Tibial nerve (tissue), 4 donors: ENCODE measurements around the gene VMAC. TPM values are rescaled to one million over a fixed set of nuclear protein-coding genes. Genes with fewer than 3 reads are reported as not detected.

Experiments used
- DNase-seq, 2 donors: peaks; one replicate each; pipeline ENCODE4 v3.0.0-alpha.2; 2019; ENCODE audit warnings: low spot score in 2 of 2
- H3K27ac ChIP-seq, 4 donors: fragments of 200-600 bp; sonication (generic) in 3 of 4; one replicate each; pipeline ENCODE4 v1.5.1; 2017 to 2019; ENCODE audit warnings: mild to moderate bottlenecking in 1 of 4
- H3K27me3 ChIP-seq, 2 donors: fragments of 200-600 bp; sonication (generic) in 1 of 2; one replicate each; pipeline versions ENCODE4 v1.5.1 to v1.6.0; 2017 to 2019
- H3K36me3 ChIP-seq, 3 donors: fragments of 200-600 bp; sonication (generic); one replicate each; pipeline ENCODE4 v1.5.1; 2018 to 2019
- H3K4me1 ChIP-seq, 4 donors: fragments of 200-600 bp; sonication (generic) in 3 of 4; one replicate each; pipeline ENCODE4 v1.5.1; 2017 to 2019
- H3K4me3 ChIP-seq, 4 donors: fragments of 200-600 bp; sonication (generic) in 3 of 4; one replicate each; pipeline ENCODE4 v1.5.1; 2017 to 2019; ENCODE audit warnings: mild to moderate bottlenecking in 1 of 4, moderate library complexity in 1 of 4
- H3K9me3 ChIP-seq, 4 donors: fragments of 200-600 bp; sonication (generic) in 3 of 4; one replicate each; pipeline ENCODE4 v1.5.1; 2017 to 2019
- EP300 ChIP-seq, 2 donors: sonication (generic); formaldehyde crosslinking; IDR thresholded peaks; one replicate each; pipeline ENCODE4 v1.6.1; 2017; ENCODE audit warnings: antibody characterized with exemption in 2 of 2, mild to moderate bottlenecking in 1 of 2
- POLR2A ChIP-seq, 2 donors: fragments of 450-650 bp; IDR thresholded peaks; one replicate each; pipeline ENCODE4 v1.6.1; 2017; ENCODE audit warnings: antibody characterized with exemption in 2 of 2, mild to moderate bottlenecking in 2 of 2, moderate library complexity in 2 of 2
- WGBS, 2 donors: methylation state at CpG; one replicate each; pipeline ENCODE4 v1.1.5; 2018; 5-methylcytosine and 5-hydroxymethylcytosine counted together
- total RNA-seq, 4 donors: library from RNA; depleted of rRNA; stranded (reverse); fragments of >200 nt; gene quantifications; one replicate each; pipeline ENCODE4 v1.1.0, GENCODE V29; 2016
- TF ChIP-seq, protein P1 (sequence below), 5 experiments: fragments of 200-600 bp in 3 of 5; fragments of 450-650 bp in 2 of 5; sonication (generic) in 3 of 5; IDR thresholded peaks; one replicate each; pipeline ENCODE4 v1.5.1; 2016 to 2019; ENCODE audit warnings: antibody characterized with exemption in 5 of 5, mild to moderate bottlenecking in 3 of 5, moderate library complexity in 2 of 5

Gene VMAC
- total RNA-seq, 4 donors from 2014 or later: 8.3 to 16.7 (median 13.9) TPM

DNA sequence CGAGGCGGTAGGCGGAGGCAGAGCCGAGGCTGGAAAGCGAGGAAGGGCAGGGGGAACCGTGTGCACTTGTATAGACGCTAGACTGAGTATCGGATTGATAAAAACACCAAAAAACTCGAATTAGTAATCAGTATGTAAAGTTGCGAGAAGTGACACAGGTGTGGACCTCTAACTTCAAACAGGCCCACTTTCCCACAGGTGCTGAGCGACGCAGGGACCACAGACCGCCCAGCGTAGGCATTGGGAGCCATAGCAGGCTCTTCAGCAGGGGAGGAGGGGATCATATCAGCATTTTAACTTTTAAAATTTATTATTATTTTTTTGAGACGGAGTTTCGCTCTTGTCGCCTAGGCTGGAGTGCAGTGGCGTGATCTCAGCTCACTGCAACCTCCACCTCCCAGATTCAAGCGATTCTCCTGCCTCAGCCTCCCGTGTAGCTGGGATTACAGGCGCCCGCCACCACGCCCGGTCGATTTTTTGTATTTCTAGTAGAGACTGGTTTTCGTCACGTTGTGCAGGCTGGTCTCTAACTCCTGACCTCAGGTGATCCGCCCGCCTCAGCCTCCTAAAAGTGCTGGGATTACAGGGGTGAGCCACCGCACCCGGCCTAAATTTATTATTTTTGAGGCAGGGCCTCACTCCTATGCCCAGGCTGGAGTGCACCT lies 574 bp downstream of the VMAC start:
- no peaks in the 10 kb centered on the region for H3K9me3 ChIP-seq
- H3K27ac ChIP-seq: peak overlapping the region in 3 of 4 donors; percentile 84 to 94 (median 94)
- H3K4me3 ChIP-seq: peak overlapping the region; percentile 56 to 99 (median 68)
- no peak for TF ChIP-seq POLR2A (IDR thresholded peaks at IDR 0.05)
- TF ChIP-seq, protein P1, sequence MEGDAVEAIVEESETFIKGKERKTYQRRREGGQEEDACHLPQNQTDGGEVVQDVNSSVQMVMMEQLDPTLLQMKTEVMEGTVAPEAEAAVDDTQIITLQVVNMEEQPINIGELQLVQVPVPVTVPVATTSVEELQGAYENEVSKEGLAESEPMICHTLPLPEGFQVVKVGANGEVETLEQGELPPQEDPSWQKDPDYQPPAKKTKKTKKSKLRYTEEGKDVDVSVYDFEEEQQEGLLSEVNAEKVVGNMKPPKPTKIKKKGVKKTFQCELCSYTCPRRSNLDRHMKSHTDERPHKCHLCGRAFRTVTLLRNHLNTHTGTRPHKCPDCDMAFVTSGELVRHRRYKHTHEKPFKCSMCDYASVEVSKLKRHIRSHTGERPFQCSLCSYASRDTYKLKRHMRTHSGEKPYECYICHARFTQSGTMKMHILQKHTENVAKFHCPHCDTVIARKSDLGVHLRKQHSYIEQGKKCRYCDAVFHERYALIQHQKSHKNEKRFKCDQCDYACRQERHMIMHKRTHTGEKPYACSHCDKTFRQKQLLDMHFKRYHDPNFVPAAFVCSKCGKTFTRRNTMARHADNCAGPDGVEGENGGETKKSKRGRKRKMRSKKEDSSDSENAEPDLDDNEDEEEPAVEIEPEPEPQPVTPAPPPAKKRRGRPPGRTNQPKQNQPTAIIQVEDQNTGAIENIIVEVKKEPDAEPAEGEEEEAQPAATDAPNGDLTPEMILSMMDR (IDR thresholded peaks at IDR 0.05): no peak
- no peak for TF ChIP-seq EP300 (IDR thresholded peaks at IDR 0.05)
- no peak for DNase-seq
- WGBS, 2 donors: 51 to 55% methylated on average over 31 of the region's 31 CpGs
- H3K36me3 ChIP-seq: peaks cover 0 to 36% (median 0%) of the 10 kb centered on the region in 3 donors
- H3K27me3 ChIP-seq: no peaks in the 10 kb centered on the region
- H3K4me1 ChIP-seq: peaks cover 0 to 57% (median 28%) of the 10 kb centered on the region in 4 donors

GRCh38 chr19:5907241-5907640 lies 2.6 kb downstream of the VMAC start:
- H3K36me3 ChIP-seq: peaks cover 0 to 27% (median 0%) of the 10 kb centered on the region in 3 donors
- no peaks in the 10 kb centered on the region for H3K27me3 ChIP-seq
- H3K4me1 ChIP-seq: peaks cover 0 to 60% (median 36%) of the 10 kb centered on the region in 4 donors
- WGBS, 2 donors: 61% methylated on average over 5 of the region's 5 CpGs
- no peaks in the 10 kb centered on the region for H3K9me3 ChIP-seq
- H3K4me3 ChIP-seq: no peak overlapping the region
- TF ChIP-seq, protein P1 (IDR thresholded peaks at IDR 0.05): no peak
- no peak for TF ChIP-seq POLR2A (IDR thresholded peaks at IDR 0.05)
- peak in 1 of 2 donors; percentile 18 for TF ChIP-seq EP300 (IDR thresholded peaks at IDR 0.05)
- H3K27ac ChIP-seq: peak overlapping the region in 2 of 4 donors; percentile 94
- no peak for DNase-seq

DNA sequence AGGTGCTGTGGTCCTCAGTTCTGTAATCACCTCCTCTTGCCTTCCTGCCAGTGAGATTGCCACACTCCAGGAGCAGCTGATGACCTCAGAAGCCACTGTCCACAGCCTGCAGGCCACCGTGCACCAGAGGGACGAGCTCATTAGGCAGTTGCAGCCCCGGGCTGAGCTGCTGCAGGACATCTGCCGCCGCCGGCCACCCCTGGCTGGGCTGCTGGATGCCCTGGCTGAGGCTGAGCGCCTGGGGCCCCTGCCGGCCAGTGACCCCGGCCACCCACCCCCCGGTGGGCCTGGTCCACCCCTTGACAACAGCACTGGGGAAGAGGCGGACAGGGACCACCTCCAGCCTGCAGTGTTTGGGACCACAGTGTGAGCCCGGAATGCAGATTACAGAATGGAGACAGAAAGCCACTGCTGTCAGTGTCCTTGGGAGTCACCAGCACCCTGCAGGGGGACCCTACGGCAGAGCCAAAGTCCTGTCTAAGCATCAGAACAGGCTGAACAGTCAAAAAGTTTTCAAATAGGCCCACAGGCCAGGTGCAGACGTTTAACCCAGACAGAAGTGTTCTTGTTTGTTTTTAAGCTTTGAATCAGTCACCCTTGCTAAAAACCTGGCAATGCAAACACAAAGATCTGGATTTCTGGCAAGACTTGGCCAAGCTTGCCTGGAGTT lies 4.2 kb downstream of the VMAC start:
- no peaks in the 10 kb centered on the region for H3K27me3 ChIP-seq
- TF ChIP-seq, protein P1 (IDR thresholded peaks at IDR 0.05): no peak
- no peak for TF ChIP-seq POLR2A (IDR thresholded peaks at IDR 0.05)
- TF ChIP-seq EP300 (IDR thresholded peaks at IDR 0.05): no peak
- 49 to 58% methylated on average over 5 to 14 of the region's 14 CpGs for WGBS, 2 donors

DNA sequence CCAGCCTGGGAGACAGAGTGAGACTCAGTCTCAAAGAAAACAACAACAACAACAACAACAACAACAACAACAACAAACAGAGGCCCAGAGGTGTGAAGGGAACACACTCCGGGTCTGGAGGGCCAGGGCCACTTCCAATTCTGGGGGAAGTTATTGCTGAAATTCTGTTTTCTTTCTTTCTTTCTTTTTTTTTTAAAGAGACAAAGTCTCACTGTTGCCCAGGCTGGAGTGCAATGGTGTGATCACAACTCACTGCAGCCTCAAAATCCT lies 5.9 kb downstream of the VMAC start:
- H3K4me1 ChIP-seq: peaks cover 0 to 67% (median 38%) of the 10 kb centered on the region in 4 donors
- no peaks in the 10 kb centered on the region for H3K27me3 ChIP-seq
- TF ChIP-seq POLR2A (IDR thresholded peaks at IDR 0.05) (no peak), EP300 (IDR thresholded peaks at IDR 0.05) (no peak)
- TF ChIP-seq, protein P1 (IDR thresholded peaks at IDR 0.05): no peak
- 43 to 52% methylated on average over 1 of the region's 1 CpG for WGBS, 2 donors
- H3K36me3 ChIP-seq: peaks cover 0 to 36% (median 0%) of the 10 kb centered on the region in 3 donors
- DNase-seq: no peak
- peak overlapping the region; percentile 61 to 95 (median 80) for H3K27ac ChIP-seq
- H3K9me3 ChIP-seq: no peaks in the 10 kb centered on the region
- no peak overlapping the region for H3K4me3 ChIP-seq

More for the DNA sequence above, 4.2 kb downstream of the VMAC start:
- Histone ChIP-seq H3K9me3 (no peaks in the 10 kb centered on the region), H3K36me3 (peaks cover 0 to 26% (median 0%) of the 10 kb centered on the region in 3 donors), H3K4me3 (no peak overlapping the region), H3K4me1 (peaks cover 0 to 57% (median 31%) of the 10 kb centered on the region in 4 donors), H3K27ac (peak overlapping the region; percentile 67 to 95 (median 80))
- DNase-seq: no peak

DNA sequence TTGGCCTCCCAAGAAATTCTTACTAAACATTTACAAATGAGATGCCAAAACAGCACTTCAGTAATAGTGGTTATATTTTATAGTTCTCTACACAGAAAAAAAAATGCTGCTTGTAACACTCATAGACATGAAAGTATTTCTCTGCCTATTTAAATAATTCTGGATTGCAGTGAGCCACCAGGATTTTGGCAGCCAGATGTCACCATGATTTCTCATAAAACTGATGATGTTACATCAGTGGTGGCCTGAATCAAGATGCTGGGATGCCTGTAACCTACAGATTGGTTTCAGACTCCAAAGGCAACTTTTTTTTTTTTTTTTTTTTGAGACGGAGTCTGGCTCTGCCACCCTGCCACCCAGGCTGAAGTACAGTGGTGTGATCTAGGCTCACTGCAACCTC lies 6.7 kb downstream of the VMAC start:
- Histone ChIP-seq H3K9me3 (no peaks in the 10 kb centered on the region), H3K4me1 (peaks cover 0 to 67% (median 34%) of the 10 kb centered on the region in 4 donors), H3K27me3 (no peaks in the 10 kb centered on the region), H3K36me3 (peaks cover 0 to 44% (median 0%) of the 10 kb centered on the region in 3 donors), H3K4me3 (no peak overlapping the region), H3K27ac (peak overlapping the region; percentile 61 to 95 (median 80))
- WGBS, 2 donors: 67 to 73% methylated on average over 1 of the region's 1 CpG
- no peak for DNase-seq
- TF ChIP-seq POLR2A (IDR thresholded peaks at IDR 0.05): no peak
- no peak for TF ChIP-seq EP300 (IDR thresholded peaks at IDR 0.05)
- TF ChIP-seq, protein P1 (IDR thresholded peaks at IDR 0.05): no peak
